GM12878 (cell line): ENCODE measurements around the gene RGS2. TPM values are rescaled to one million over a fixed set of nuclear protein-coding genes. Genes with fewer than 3 reads are reported as not detected.

Source experiments
- BHLHE40 ChIP-seq, 2 experiments: fragments of 450-650 bp in 1 of 2; IDR thresholded peaks; 2 replicates each; pipeline ENCODE4 v1.6.1; 2011 to 2017; ENCODE audit warnings: low read depth in 2 of 2, borderline replicate concordance in 1 of 2, improper control_type of control experiment in 1 of 2, low read length in 1 of 2, mild to moderate bottlenecking in 1 of 2
- CBFB ChIP-seq: IDR thresholded peaks from 2 replicates; pipeline ENCODE4 v1.6.1; 2016; ENCODE audit warnings: antibody characterized with exemption, low read depth
- MYB ChIP-seq: fragments of 150-350 bp; IDR thresholded peaks from 2 replicates; pipeline ENCODE4 v1.6.1; 2014; ENCODE audit warnings: mild to moderate bottlenecking, low read depth, low read length, borderline replicate concordance
- RBBP5 ChIP-seq: fragments of 200-600 bp; sonication (generic); conservative IDR thresholded peaks from 2 replicates; pipeline ENCODE4 v1.6.1; 2016
- SMC3 ChIP-seq: IDR thresholded peaks from 2 replicates; pipeline ENCODE4 v1.6.1; 2011; ENCODE audit warnings: low read length, improper control_type of control experiment, borderline replicate concordance
- USF1 ChIP-seq: IDR thresholded peaks from 2 replicates; pipeline ENCODE4 v1.6.1; 2011; ENCODE audit warnings: borderline replicate concordance, low read depth, mild to moderate bottlenecking, moderate library complexity, mixed read lengths, low read length; ENCODE audit not compliant: insufficient read depth; ENCODE audit errors: extremely low read length
- YBX1 ChIP-seq: fragments of 450-650 bp; IDR thresholded peaks from 2 replicates; pipeline ENCODE4 v1.6.1; 2016; ENCODE audit warnings: antibody characterized with exemption
- YY1 ChIP-seq: IDR thresholded peaks from 2 replicates; pipeline ENCODE4 v1.6.1; 2011; ENCODE audit warnings: low read depth, mild to moderate bottlenecking, low read length
- polyA plus RNA-seq, 11 experiments: library from polyadenylated mRNA; depleted of rRNA in 4 of 11; unstranded in 6 of 11; stranded (reverse) in 5 of 11; fragments of >200 nt; fragmentation: Nextera tagmentation in 4 of 11; fragmentation: Illumina TruSeq in 1 of 11; extraction: Ambion mirVana in 4 of 11; extraction: Trizol in 1 of 11; gene quantifications; 1 replicate in 1 of 11; 2 replicates in 10 of 11; pipeline versions ENCODE4 v1.2.1 to v1.2.3, GENCODE V29; 2011 to 2016; ENCODE audit warnings: inconsistent platforms in 2 of 11, missing spikeins in 2 of 11, low read depth in 1 of 11
- total RNA-seq, 4 experiments: library from RNA; depleted of rRNA in 3 of 4; stranded (reverse); fragments of >200 nt in 3 of 4; fragmentation: Illumina TruSeq in 1 of 4; extraction: Trizol in 1 of 4; gene quantifications; 2 replicates each; pipeline versions ENCODE4 v1.2.1 to v1.2.3, GENCODE V29; 2013 to 2021
- TF ChIP-seq, protein P1 (sequence below): fragments of 450-650 bp; IDR thresholded peaks from 2 replicates; pipeline ENCODE4 v1.6.1; 2017; ENCODE audit warnings: mild to moderate bottlenecking, moderate library complexity
- TF ChIP-seq, protein P2 (sequence below): IDR thresholded peaks from 2 replicates; pipeline ENCODE4 v1.6.1; 2012; ENCODE audit warnings: mild to moderate bottlenecking, low read depth, low read length

The RGS2 gene
- total and polyA plus RNA-seq, 10 of the 15 experiments (the other 5 are each of a cell fraction or from before 2014, with no cell fraction given), result 0.27 to 2.3 (median 0.98) TPM

DNA sequence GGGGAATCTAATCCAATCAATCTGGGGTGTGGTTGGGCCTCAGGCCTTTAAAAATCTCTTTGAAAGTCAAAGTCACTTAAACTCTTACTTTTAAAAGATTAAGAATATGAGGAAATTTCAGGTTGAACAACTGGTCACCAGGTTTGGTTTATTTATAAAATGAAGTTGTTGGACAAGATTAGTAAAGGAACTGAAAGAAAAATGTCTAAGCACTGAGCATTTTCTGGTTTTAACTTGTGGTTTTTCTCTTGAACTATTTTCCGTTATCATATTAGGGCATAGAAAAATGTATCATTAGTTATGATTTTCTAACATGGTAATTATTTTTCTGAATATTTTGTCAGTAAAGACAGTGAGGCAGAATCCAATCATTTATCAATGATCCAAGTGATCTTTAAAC lies 49.6 kb downstream of the RGS2 start (continued):
- TF ChIP-seq, protein P1, sequence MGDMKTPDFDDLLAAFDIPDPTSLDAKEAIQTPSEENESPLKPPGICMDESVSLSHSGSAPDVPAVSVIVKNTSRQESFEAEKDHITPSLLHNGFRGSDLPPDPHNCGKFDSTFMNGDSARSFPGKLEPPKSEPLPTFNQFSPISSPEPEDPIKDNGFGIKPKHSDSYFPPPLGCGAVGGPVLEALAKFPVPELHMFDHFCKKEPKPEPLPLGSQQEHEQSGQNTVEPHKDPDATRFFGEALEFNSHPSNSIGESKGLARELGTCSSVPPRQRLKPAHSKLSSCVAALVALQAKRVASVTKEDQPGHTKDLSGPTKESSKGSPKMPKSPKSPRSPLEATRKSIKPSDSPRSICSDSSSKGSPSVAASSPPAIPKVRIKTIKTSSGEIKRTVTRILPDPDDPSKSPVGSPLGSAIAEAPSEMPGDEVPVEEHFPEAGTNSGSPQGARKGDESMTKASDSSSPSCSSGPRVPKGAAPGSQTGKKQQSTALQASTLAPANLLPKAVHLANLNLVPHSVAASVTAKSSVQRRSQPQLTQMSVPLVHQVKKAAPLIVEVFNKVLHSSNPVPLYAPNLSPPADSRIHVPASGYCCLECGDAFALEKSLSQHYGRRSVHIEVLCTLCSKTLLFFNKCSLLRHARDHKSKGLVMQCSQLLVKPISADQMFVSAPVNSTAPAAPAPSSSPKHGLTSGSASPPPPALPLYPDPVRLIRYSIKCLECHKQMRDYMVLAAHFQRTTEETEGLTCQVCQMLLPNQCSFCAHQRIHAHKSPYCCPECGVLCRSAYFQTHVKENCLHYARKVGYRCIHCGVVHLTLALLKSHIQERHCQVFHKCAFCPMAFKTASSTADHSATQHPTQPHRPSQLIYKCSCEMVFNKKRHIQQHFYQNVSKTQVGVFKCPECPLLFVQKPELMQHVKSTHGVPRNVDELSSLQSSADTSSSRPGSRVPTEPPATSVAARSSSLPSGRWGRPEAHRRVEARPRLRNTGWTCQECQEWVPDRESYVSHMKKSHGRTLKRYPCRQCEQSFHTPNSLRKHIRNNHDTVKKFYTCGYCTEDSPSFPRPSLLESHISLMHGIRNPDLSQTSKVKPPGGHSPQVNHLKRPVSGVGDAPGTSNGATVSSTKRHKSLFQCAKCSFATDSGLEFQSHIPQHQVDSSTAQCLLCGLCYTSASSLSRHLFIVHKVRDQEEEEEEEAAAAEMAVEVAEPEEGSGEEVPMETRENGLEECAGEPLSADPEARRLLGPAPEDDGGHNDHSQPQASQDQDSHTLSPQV, result no peak
- TF ChIP-seq SMC3, result no peak
- no peak for TF ChIP-seq MYB
- TF ChIP-seq BHLHE40 (IDR thresholded peaks at IDR 0.05; ENCODE audit: borderline replicate concordance in 1 of 2, low read depth in 2 of 2, low read length in 1 of 2), result no peak
- TF ChIP-seq YY1, result no peak
- no peak for TF ChIP-seq CBFB
- TF ChIP-seq YBX1, result no peak
- TF ChIP-seq USF1, result no peak
- TF ChIP-seq, protein P2, sequence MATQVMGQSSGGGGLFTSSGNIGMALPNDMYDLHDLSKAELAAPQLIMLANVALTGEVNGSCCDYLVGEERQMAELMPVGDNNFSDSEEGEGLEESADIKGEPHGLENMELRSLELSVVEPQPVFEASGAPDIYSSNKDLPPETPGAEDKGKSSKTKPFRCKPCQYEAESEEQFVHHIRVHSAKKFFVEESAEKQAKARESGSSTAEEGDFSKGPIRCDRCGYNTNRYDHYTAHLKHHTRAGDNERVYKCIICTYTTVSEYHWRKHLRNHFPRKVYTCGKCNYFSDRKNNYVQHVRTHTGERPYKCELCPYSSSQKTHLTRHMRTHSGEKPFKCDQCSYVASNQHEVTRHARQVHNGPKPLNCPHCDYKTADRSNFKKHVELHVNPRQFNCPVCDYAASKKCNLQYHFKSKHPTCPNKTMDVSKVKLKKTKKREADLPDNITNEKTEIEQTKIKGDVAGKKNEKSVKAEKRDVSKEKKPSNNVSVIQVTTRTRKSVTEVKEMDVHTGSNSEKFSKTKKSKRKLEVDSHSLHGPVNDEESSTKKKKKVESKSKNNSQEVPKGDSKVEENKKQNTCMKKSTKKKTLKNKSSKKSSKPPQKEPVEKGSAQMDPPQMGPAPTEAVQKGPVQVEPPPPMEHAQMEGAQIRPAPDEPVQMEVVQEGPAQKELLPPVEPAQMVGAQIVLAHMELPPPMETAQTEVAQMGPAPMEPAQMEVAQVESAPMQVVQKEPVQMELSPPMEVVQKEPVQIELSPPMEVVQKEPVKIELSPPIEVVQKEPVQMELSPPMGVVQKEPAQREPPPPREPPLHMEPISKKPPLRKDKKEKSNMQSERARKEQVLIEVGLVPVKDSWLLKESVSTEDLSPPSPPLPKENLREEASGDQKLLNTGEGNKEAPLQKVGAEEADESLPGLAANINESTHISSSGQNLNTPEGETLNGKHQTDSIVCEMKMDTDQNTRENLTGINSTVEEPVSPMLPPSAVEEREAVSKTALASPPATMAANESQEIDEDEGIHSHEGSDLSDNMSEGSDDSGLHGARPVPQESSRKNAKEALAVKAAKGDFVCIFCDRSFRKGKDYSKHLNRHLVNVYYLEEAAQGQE, result no peak
- TF ChIP-seq RBBP5, result no peak
